GM12872 (cell line): ENCODE measurements around the gene RXYLT1.

Source experiments
- TF ChIP-seq, protein P1 (sequence below): IDR thresholded peaks from 3 replicates; pipeline ENCODE4 v1.5.1; 2011; ENCODE audit warnings: low read depth, mild to moderate bottlenecking, low read length, moderate library complexity; ENCODE audit not compliant: insufficient read depth

Gene RXYLT1

GRCh38 chr12:63779498-63780481 lies at the start of gene RXYLT1:
RXYLT1 (plus strand) TSS chr12:63779909; CDS start chr12:63779961, 52 bp downstream.
- TF ChIP-seq, protein P1, sequence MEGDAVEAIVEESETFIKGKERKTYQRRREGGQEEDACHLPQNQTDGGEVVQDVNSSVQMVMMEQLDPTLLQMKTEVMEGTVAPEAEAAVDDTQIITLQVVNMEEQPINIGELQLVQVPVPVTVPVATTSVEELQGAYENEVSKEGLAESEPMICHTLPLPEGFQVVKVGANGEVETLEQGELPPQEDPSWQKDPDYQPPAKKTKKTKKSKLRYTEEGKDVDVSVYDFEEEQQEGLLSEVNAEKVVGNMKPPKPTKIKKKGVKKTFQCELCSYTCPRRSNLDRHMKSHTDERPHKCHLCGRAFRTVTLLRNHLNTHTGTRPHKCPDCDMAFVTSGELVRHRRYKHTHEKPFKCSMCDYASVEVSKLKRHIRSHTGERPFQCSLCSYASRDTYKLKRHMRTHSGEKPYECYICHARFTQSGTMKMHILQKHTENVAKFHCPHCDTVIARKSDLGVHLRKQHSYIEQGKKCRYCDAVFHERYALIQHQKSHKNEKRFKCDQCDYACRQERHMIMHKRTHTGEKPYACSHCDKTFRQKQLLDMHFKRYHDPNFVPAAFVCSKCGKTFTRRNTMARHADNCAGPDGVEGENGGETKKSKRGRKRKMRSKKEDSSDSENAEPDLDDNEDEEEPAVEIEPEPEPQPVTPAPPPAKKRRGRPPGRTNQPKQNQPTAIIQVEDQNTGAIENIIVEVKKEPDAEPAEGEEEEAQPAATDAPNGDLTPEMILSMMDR = no peak

DNA sequence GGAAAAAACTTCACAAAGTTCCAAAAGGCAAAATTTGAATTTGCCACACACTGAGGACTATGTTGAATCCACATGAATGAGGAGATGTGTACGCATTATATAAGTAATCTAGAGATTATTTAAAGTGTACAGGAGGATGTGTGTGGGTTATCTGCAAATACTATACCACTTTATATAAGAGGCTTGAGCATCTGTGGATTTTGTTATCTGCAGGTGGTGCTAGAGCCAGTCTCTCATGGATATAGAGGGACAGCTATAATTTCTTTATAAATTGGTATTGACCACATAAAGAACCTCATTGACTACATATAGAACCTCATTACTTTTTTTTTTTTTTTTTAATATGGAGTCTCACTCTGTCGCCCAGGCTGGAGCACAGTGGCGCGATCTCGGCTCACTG lies 32.2 kb upstream of the RXYLT1 start:
- TF ChIP-seq, protein P1 = no peak

GRCh38 chr12:63752283-63752682 lies 27.4 kb upstream of the RXYLT1 start:
- TF ChIP-seq, protein P1 = no peak

DNA sequence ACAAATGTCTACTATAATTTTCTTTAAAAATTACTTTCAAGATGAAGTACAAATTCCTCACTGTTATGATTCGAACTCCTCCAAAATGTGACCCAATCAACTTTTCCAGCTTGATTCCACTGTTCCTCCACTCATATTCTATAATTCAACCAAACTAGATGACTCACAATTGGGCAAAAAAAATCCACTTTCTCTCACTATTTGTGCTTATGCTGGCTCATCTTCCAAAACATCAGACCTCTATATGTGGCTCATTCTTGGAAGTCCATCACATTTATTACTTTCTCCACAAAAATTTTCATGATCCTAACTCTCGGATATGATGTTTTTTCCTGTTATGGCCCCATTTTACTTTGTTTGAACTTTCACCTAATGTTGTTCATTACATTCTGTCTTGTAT lies 26.9 kb upstream of the RXYLT1 start:
- TF ChIP-seq, protein P1 = no peak

- TF ChIP-seq, protein P1 = no peak
Observed at GRCh38 chr12:63753743-63754142, 26.0 kb upstream of the RXYLT1 start.

GRCh38 chr12:63764481-63764880 lies 15.2 kb upstream of the RXYLT1 start:
- TF ChIP-seq, protein P1 = no peak

DNA sequence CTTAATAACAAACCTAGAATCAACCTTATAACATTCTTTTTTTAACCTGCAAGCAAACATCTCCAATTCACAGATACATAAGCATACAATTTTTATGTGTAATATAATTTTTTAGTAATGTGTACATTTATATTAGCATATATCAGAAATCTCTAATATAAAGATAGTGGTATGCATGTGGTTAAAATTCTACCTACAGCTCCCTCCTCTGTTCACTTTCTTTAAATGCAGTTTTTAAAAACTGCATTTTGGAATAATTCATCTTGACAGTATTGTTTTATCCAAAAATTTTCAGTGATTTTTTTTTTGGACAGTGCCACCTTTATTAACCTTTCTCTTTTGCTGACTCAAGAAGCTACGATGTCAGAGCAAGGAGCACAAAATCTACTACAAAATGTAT lies 13.2 kb upstream of the RXYLT1 start:
- TF ChIP-seq, protein P1 = no peak
